HG03571 (cell line): ENCODE results near the gene RRAGC.
A peak's percentile ranks its signal among the peaks of the same experiment; 100 is the strongest.
"Not testable (repeated sequence)": the region's sequence is repeated elsewhere in the genome, so short reads cannot be mapped to it uniquely, and the experiment has no call there.

Experiments
- ATAC-seq: cut with Tn5 transposase; IDR thresholded peaks from one replicate; pipeline ENCODE4 v1.9.1; 2021; ENCODE audit not compliant: unreplicated experiment

RRAGC gene

DNA sequence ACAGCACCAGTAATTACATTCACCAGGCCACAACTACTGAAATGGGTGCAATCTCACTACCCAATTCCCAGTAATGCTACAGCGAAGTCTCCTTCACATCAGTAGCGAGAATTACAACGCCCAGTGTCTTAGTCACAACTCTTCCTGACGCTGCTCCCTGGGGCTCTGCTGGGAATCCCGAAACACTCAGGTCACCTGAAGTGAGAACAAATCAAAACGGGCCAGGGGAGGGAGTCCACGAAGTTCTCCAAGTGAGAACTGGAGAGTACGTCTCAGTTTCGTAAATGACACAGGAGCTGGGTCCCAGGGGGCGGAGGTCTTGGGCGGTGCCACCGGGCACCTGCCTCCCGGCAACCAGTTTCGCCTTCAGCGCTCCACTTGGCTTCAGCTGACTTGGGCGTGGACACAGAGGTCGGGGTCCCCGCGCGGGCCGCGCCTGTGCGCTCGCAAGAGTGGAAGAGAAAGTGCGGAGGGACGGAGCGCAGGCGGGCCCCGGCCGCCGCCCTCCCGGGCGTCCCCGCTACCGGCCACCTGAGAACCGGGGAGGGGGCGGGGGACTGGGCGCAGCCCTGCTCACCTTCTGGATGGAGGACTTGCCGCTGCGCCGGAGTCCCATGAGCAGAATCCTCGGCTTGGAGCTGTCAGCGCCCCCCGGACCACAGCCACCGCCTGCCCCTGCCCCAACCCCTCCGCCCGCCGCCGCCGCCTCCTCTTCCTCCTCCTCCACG, 575 bp downstream of the RRAGC start:
- peak; percentile 28 for ATAC-seq

DNA sequence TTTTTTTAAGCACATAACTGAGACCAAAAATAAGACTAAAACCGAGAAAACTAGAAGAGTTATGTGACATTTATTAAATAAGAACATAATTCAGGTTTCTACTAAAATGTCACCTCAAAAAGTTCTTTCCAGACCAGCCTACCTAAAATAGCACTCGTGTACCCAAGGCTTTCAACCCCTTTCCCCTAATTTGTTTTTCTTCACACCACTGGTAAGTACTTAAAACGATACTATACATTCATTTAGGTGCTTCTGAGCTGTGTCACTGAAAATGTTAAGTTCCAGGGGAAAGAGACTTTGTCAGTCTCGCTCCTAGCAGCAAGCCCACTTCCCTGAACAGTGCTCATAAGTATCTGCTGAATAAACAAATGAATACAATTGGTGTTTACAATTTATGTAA, 6.8 kb downstream of the RRAGC start:
- no peak for ATAC-seq

DNA sequence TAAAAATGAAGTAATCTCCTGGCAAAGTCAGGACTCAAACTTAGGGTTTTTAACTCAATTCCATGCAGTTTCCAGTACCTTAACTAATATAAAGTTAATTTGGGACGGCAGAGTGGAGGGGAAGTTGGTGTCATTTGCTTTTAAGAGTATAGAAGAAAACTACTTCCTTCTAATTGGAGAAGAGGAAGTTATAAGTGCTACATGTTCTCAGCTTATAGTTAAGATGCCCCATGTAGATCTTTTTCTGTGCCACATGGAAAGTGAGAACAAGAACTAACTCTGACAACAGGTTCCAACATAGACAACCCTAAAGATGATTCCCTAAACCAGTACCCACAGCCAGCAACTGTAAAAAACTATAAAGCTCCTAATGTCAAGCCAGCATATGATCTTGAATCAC, 11.5 kb downstream of the RRAGC start:
- no peak for ATAC-seq

DNA sequence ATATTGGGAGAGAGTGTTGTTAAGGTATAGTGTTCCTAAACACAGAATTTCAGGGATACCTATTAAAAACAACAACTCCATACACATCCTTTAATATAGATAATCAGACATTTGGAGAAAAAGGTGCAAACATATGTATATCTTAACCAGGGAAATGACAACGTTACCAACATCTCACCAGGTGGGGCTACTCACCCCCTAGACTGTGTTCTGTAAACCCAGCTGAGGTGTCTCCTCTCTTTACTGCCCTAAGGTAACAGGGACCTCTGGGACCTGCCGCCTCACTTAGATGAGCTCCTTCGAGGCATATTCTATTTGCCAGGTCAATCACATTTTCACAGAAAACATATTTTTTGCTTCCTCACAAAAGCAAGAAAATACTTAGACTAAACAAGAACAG, 13.4 kb downstream of the RRAGC start:
- ATAC-seq, result no peak

DNA sequence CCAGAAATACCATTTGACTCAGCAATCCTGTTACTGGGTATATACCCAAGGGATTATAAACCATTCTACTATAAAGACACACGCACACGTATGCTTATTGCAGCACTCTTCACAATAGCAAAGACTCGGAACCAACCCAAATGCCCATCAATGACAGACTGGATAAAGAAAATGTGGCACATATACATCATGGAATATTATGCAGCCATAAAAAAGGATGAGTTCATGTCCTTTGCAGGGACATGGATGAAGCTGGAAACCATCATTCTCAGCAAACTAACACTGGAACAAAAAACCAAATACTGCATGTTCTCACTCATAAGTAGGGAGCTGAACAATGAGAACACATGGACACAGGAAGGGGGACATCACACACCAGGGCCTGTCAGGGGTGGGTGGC, 14.5 kb downstream of the RRAGC start:
- not testable (repeated sequence) for ATAC-seq

DNA sequence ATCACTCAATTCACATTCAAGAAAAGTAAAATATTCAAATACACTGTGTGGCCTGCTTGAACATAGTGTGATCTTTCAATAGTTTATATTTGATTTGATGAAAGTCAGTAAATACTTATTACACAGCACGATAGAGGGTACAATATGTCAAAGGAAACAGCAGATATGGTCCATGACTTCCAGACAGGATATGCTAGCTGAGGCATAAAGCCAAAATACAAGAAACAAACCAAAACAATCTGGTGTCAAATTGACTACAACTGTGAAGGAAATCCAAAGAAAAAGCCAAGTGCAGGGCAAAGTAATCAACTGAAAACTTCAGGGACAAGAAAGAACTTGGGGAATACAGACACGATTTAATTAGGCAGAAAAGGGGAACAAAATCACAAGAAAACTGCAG, 19.3 kb downstream of the RRAGC start:
- ATAC-seq, result no peak

DNA sequence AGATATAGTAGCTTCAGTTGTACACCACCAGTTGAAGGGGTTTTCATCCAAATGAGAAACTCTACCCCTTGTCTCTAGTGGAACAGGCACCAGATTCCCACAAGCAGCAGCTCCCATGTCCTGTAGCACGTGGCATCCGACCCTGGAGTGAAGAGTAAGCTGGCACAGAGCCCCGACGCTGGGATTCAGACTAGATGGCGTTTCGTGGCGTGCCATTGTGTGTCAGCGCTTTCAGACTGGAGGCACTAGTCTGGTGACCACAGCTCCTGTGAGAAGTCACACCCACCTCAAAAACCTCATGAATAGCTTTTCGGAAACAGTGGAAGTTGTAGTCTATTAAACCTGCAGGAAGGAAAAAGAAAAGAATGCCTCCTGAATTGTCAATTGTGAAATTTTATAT, 20.2 kb downstream of the RRAGC start:
- ATAC-seq, result no peak

DNA sequence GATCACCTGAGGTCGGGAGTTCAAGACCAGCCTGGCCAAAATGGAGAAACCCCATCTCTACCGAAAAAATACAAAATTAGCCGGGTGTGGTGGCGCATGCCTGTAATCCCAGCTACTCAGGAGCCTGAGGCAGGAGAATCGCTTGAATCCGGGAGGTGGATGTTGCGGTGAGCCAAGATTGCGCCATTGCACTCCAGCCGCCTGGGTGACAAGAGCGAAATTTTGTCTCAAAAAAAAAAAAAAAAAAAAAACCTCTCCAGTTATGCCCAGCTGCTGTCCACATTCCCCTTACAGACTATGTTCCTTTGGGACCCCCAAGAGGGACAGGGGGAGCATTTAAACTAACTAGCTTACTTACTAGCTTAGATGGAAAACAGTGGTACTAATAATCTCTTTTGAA, 23.3 kb downstream of the RRAGC start:
- ATAC-seq, result not testable (repeated sequence)

DNA sequence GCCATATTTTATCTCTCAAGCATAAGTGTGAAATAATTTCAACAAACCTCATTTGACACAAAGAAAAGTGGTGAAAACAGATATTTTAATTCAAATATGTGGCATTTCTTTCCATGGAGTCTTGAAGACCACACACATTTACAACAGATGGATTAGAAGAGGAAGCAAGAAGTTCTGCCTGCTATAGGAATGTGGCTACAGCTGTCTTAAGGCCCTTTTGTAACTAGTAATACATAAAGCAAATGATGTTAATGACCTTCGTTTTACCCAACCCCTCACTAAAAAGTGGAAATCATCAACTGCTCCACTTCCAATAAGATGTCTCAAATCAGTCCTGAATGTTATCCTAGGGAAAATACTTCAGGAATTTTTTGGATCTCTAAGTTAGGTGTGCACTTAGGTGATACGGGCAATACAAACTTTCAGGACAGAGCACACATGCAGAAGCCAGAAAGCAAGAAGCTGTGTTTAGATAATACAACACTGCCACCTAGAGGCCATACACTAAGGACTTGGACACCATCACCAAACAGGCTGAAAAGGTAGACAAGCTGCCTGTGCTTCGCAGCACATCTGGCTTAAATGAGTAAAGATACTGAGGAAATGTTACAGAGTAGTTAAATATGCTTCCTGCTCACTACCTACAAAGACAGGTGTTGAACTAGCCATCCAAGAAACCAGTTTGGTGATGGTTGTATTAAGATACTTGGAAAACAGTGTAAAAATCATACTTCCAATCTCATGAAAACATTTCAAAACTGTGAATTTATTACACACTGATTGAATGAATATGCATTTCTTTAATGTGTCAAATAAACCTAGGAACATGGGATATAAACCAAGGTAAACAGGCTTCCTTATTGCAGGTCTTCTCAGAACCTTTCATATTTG, 24.4 kb downstream of the RRAGC start:
- ATAC-seq, result no peak

DNA sequence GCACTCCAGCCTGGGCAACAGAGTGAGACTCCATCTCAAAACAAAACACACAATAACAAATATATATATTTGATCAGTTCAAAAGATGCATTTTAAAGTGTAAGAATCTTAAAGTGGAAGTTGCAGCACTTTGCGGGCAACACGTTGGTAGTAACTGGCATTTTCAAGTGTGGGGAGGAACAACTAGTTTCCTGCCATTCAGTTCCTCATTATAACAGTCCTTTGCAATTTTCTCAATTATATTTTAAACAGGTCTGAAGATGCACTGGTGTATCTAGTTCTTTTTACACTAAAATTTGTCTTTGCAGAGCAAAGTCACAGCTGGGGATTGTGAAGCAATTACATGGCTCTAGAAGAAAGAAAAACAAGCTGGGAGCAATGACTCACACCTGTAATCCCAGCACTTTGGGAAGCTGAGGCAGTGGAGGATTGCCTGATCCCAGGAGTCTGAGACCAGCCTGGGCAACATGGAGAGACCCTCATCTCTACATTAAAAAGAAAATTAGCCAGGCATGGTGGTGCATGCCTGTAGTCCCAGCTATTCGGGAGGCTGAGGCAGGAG, 25.3 kb downstream of the RRAGC start:
- no peak for ATAC-seq

DNA sequence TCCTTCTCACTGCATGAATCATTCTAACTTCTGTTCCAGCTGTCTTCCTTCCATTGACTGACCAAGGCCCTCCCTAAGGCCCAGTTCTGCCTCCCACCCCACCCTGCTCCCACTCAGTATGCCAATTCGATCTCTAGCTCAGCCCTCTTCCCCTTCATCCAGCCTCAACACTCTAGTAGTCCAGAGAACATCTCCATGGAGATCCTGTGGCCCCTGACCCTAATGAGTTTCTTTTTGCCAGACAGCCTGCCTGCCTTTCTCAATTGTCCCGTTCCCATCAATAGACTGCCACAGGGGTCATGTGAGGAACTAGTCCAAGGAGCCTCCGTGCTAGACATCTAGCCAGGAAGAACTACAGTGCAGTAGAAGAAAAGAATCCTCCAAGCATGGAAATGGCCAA, 26.4 kb downstream of the RRAGC start:
- ATAC-seq, result no peak

DNA sequence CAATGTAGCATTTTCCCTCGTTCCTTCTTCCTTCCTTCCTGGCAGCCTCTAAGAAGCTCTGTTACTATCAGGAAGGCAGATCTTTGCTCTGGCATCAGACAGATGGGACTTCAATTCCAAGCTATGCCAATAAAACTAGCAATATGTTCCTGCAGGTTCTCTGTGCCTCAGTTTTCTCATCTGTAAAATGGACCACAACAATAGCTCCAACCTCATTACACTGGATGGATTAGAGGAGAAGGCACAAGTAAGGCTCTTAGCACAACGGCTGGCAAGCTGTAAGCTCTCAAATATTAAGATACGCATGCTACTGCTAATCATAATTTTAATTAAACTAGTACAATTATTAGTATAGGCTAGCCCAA, 27.2 kb downstream of the RRAGC start:
- ATAC-seq, result no peak

DNA sequence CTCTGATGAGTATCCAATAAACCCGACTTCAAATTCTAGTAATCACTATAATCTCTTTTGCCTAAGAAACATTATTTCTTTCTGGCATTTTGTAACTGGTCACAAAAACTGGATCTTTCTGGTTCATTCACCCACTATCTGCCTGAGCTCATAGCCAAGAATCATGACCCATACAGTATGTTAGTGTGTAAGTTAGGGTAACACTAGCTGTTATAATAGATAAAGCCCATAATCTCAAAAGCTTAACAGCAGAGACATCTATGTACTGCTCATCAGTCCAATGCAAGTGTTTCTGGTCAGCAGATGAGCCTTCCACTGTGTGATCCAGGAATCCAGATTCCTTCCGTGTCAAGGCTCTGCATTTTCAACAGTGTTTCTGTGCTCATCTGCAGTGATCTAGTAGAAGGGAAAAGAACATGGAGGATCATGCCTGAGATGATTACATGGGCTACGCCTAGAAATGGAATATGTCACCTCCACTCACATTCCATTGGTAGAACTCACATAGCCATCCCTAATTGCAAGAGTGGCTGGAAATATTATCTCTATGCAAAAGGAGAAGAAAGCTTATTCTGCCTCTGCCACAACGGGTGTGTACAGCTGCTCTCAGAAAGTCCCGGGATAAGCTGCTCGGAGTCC, 27.7 kb downstream of the RRAGC start:
- no peak for ATAC-seq

DNA sequence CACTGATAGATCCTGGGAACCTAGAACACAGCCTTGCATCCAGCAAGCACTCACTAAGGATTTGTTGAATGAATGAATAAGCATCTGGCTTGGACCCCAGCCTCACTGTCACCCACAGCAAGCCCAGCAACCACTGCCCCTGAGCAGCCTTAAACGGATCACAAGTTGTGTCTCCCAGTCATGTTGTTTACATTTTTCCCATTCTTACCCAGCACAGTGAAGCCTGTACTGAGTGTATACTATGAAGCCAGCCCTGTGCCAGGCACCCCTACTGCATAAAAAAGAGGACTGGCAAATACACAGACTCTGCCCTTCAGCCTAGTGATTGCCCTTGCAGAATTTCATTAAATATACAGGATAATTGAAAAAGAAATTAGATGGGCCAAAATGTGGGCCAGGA, 30.2 kb downstream of the RRAGC start:
- ATAC-seq, result no peak

DNA sequence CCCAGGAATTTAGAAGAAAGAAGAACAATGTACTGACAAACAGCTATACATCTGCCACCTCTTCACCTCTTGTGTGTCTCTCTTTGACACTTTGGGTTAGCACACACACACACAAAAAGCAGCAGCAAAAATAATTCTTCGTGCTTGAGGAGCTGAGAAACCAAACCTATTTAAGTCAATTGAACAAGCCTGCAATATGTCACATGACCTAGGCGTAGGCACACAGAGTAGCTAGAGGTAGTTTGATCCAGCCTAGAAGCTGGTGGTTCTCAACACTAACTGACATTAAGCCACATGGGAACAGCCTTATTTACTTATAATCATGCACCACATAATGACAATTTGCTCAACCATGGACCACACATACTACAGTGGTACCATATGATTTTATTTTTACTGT, 32.3 kb downstream of the RRAGC start:
- no peak for ATAC-seq

DNA sequence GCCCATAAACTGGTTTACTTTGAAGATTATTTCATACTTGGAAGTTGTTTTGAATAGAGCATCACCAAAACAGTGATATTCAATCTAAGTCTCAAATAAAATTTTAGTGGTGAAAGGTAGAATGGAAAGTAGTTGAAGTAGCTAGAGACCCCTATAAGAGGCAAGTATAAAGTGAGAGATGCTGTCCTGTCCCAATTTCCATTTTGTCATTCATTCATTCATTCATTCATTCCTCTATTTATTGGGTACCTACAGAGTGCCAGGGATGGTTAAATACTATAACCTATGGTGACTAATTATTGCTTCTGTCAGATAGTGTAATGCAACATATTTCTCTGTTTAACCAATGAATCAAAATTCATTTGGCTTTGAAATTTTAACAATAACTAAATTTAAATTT, 32.7 kb downstream of the RRAGC start:
- no peak for ATAC-seq

DNA sequence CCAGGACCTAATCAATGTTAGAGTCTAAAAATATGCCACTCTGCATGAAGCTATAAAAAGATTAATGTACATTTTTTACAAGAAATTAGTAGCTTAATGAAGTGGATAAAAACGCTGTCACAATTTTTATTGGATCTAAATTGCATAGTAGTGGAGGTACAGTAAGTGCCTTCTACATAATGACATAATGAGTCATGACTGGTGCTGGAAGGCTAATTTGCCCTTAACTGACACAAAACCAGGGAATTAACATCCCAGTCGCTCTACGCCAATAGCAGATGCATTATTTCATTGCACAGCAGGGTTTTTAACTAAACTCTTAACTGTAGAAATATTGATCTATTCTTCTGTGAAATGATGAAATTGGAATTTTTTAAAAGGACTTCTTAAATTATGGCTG, 33.3 kb downstream of the RRAGC start:
- ATAC-seq, result no peak

DNA sequence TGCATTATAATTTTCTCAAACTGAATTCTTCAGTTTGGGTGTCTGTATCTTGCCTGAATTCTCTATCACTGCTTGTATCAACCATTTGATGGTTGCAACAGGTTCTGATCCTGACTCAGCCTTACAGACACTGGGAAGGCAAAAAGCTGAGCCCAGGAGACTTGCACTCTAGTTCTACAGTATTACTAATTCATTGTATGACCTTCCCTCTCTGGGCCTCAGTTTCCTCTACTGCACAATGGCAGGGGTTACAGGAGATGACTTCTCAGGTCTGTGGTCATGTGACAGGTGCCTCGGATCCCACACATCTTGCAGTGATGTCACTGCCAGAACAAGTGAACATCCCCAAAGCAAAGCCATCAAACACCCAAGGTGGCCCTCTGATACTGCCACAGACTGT, 38.7 kb downstream of the RRAGC start:
- ATAC-seq, result no peak

DNA sequence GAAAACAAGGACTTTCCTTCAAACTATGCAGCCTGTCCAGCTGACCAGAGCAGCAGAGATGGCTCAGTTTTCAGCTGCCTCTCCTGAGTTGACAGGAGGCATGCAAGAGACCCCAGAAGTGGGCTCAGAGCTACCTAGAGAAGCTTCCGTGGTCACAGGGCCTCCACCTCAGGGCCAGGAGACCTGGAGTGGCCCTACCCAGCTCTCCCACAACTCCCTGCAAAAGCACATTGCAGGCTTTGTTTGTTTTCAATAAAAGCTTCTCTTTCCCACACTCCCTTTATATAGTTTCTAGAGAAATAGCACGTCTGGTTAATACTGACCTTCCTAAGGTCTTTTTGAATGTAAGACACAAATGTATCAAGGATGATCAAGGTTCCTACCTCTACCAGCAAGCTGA, 40.1 kb downstream of the RRAGC start:
- ATAC-seq, result no peak

DNA sequence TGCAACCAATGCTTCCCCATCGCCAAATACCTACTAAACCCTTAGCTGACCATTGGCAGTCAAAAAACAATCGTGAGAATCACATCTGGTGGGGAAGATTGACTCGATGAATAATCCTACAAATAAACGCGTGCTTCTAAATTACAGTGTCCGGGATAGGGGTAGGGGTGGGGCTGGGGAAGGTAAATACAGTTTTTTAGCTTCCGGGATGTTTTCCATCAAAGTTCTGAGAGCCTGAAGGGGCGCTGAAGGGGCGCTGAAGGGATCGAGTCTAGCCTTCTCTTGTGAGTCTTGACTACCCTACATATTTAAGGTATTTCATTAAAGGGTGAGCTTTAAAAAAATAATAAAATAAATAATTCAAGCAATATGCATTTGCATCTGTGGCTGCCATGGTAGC, 40.5 kb downstream of the RRAGC start:
- no peak for ATAC-seq

DNA sequence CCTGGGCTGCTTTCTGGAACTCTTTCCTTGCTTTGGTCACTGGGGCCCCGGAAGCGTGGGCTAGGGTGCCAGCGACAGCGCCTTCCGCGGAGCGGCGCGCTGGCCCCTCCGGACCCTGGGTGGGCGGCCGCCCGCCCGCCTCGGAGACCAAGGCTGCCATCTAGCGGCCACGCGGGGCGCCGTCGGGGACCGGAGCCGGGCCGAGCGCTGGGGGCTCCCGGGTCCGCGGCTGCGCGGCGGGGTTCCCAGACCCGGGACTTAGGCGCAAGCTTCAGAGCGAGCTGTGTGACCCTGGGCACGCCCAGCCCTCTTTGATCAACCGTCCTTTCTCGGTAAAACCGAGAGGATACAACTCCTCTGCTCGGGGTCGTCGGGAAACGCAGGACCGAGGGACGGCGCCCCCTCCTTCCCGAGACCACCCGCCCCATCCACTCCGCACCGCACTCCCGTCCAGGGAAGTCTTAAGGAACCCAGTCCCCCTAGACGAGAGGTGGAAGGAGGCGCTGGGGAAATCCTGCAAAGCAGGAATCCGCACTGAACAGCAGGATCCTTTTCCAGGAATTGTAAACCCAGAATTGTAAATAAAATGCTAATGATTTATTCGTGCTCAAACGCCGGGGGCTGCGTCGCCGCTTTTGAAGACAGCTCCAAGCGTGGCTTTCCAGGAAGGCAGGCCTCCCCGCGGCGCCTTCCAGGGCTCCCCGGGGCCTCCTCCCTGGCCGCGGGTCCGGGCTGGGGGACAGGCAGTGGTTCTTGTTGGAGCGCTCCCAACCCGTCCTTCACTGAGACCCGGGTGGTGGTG, 41.2 kb downstream of the RRAGC start:
- ATAC-seq, result no peak
